ENCODE results near the gene ABHD5. TPM values are rescaled to one million over a fixed set of nuclear protein-coding genes. Genes with fewer than 3 reads are reported as not detected.

Gene ABHD5
- total and polyA plus RNA-seq, 2 experiments from 2014 or later, result 32.3 to 45.5 TPM

GRCh38 chr3:43769885-43770425 is 79.2 kb downstream of the ABHD5 start:
- Histone ChIP-seq H3K9ac (peak overlapping the region; percentile 47; the same call in 1 of the 2 replicates), H3K4me1 (ENCODE audit: insufficient read depth) (peaks cover 54% of the 10 kb centered on the region), H3K9me2 (ENCODE audit: insufficient read depth) (no peaks in the 10 kb centered on the region), H3F3A (ENCODE audit: insufficient read depth) (peaks cover 44% of the 10 kb centered on the region), H2AFZ (peak overlapping the region; percentile 90), H3K9me3 (ENCODE audit: low read depth) (no peaks in the 10 kb centered on the region), H3K27ac (no peak overlapping the region), H3K27me3 (replicated peaks; ENCODE audit: insufficient read depth) (no peaks in the 10 kb centered on the region), H3K4me3 (peak overlapping the region; percentile 69), H3K79me2 (ENCODE audit: insufficient read depth) (no peaks in the 10 kb centered on the region), H3K36me3 (ENCODE audit: low read depth) (no peaks in the 10 kb centered on the region), H4K20me1 (ENCODE audit: insufficient read depth) (no peaks in the 10 kb centered on the region), H3K4me2 (ENCODE audit: unreplicated experiment) (peak overlapping the region; percentile 83)
- DNase-seq, result no peak
- in situ Hi-C loops (cut with MboI), result no loop called here
- 25 to 26% methylated on average over 7 of the region's 7 CpGs for WGBS, 2 experiments (ENCODE audit: low coverage in 1 of 2, low lambda C conversion rate in 2 of 2, missing lambda C conversion rate in 2 of 2)
- TF ChIP-seq EZH2phosphoT487 (IDR thresholded peaks at IDR 0.05; ENCODE audit: insufficient read depth, low read depth), result no peak
- no peak for TF ChIP-seq EZH2 (IDR thresholded peaks at IDR 0.05; ENCODE audit: insufficient read depth, poor library complexity, severe bottlenecking)

GRCh38 chr3:43770426-43771103 is 79.8 kb downstream of the ABHD5 start:
- H3K4me2 ChIP-seq (ENCODE audit: unreplicated experiment), result no peak overlapping the region
- peak; percentile 78 for DNase-seq
- no peaks in the 10 kb centered on the region for H4K20me1 ChIP-seq (ENCODE audit: insufficient read depth)
- no peaks in the 10 kb centered on the region for H3K79me2 ChIP-seq (ENCODE audit: insufficient read depth)
- H3K4me1 ChIP-seq (ENCODE audit: insufficient read depth), result peaks cover 48% of the 10 kb centered on the region
- no peaks in the 10 kb centered on the region for H3K36me3 ChIP-seq (ENCODE audit: low read depth)
- no peaks in the 10 kb centered on the region for H3K9me2 ChIP-seq (ENCODE audit: insufficient read depth)
- no peak overlapping the region for H3K4me3 ChIP-seq
- H2AFZ ChIP-seq, result peak overlapping the region; percentile 90; the same call in 1 of the 2 replicates
- TF ChIP-seq EZH2phosphoT487 (IDR thresholded peaks at IDR 0.05; ENCODE audit: insufficient read depth, low read depth), result no peak
- no peak for TF ChIP-seq EZH2 (IDR thresholded peaks at IDR 0.05; ENCODE audit: insufficient read depth, poor library complexity, severe bottlenecking)
- peaks cover 41% of the 10 kb centered on the region for H3F3A ChIP-seq (ENCODE audit: insufficient read depth)
- H3K9ac ChIP-seq, result no peak overlapping the region
- no peaks in the 10 kb centered on the region for H3K27me3 ChIP-seq (replicated peaks; ENCODE audit: insufficient read depth)
- WGBS, 2 experiments (ENCODE audit: low coverage in 1 of 2, low lambda C conversion rate in 2 of 2, missing lambda C conversion rate in 2 of 2), result 10 to 11% methylated on average over 11 of the region's 11 CpGs
- H3K27ac ChIP-seq, result no peak overlapping the region
- no peaks in the 10 kb centered on the region for H3K9me3 ChIP-seq (ENCODE audit: low read depth)
- in situ Hi-C loops (cut with MboI), result no loop called here

- Histone ChIP-seq H3K36me3 (ENCODE audit: low read depth) (no peaks in the 10 kb centered on the region), H3F3A (ENCODE audit: insufficient read depth) (peaks cover 30% of the 10 kb centered on the region), H3K9me2 (ENCODE audit: insufficient read depth) (no peaks in the 10 kb centered on the region), H2AFZ (no peak overlapping the region), H3K4me1 (ENCODE audit: insufficient read depth) (peaks cover 38% of the 10 kb centered on the region), H3K9me3 (ENCODE audit: low read depth) (no peaks in the 10 kb centered on the region), H3K27me3 (replicated peaks; ENCODE audit: insufficient read depth) (no peaks in the 10 kb centered on the region), H3K9ac (no peak overlapping the region), H3K27ac (no peak overlapping the region), H3K4me2 (ENCODE audit: unreplicated experiment) (no peak overlapping the region), H4K20me1 (ENCODE audit: insufficient read depth) (no peaks in the 10 kb centered on the region), H3K79me2 (ENCODE audit: insufficient read depth) (no peaks in the 10 kb centered on the region), H3K4me3 (no peak overlapping the region)
- 84 to 89% methylated on average over 5 of the region's 5 CpGs for WGBS, 2 experiments (ENCODE audit: low coverage in 1 of 2, low lambda C conversion rate in 2 of 2, missing lambda C conversion rate in 2 of 2)
- no peak for DNase-seq
- TF ChIP-seq EZH2 (IDR thresholded peaks at IDR 0.05; ENCODE audit: insufficient read depth, poor library complexity, severe bottlenecking) (no peak), EZH2phosphoT487 (IDR thresholded peaks at IDR 0.05; ENCODE audit: insufficient read depth, low read depth) (no peak)
- in situ Hi-C loops (cut with MboI), result no loop called here
These were observed 80.9 kb downstream of the ABHD5 start for GRCh38 chr3:43771610-43772009.

GRCh38 chr3:43773273-43774094 is 82.7 kb downstream of the ABHD5 start:
- no peaks in the 10 kb centered on the region for H3K79me2 ChIP-seq (ENCODE audit: insufficient read depth)
- 69% methylated on average over 10 of the region's 10 CpGs for WGBS, 2 experiments (ENCODE audit: low coverage in 1 of 2, low lambda C conversion rate in 2 of 2, missing lambda C conversion rate in 2 of 2)
- no peak overlapping the region for H3K9ac ChIP-seq

More at GRCh38 chr3:43773273-43774094, 82.7 kb downstream of the ABHD5 start:
- no peaks in the 10 kb centered on the region for H4K20me1 ChIP-seq (ENCODE audit: insufficient read depth)
- H3K9me3 ChIP-seq (ENCODE audit: low read depth), result no peaks in the 10 kb centered on the region
- no peak overlapping the region for H3K4me3 ChIP-seq
- no peaks in the 10 kb centered on the region for H3K36me3 ChIP-seq (ENCODE audit: low read depth)
- peaks cover 20% of the 10 kb centered on the region for H3K4me1 ChIP-seq (ENCODE audit: insufficient read depth)
- DNase-seq, result peak; percentile 47
- peak overlapping the region; percentile 31; the same call in 1 of the 2 replicates for H2AFZ ChIP-seq
- TF ChIP-seq EZH2 (IDR thresholded peaks at IDR 0.05; ENCODE audit: insufficient read depth, poor library complexity, severe bottlenecking), result no peak
- H3K27me3 ChIP-seq (replicated peaks; ENCODE audit: insufficient read depth), result no peaks in the 10 kb centered on the region; the same call in 1 of the 2 replicates
- no peak overlapping the region for H3K27ac ChIP-seq
- no peaks in the 10 kb centered on the region for H3K9me2 ChIP-seq (ENCODE audit: insufficient read depth)
- peaks cover 12% of the 10 kb centered on the region for H3F3A ChIP-seq (ENCODE audit: insufficient read depth)
- H3K4me2 ChIP-seq (ENCODE audit: unreplicated experiment), result no peak overlapping the region
- in situ Hi-C loops (cut with MboI), result no loop called here

Measured in GM23248 (cell line).